DOHH2 (cell line): ENCODE measurements around the gene TMEM9.

Experiments
- H3F3A ChIP-seq: fragments of 200-600 bp; sonication (generic), shearing (Covaris generic); 2 replicates; pipeline ENCODE4 v1.6.0; 2016; ENCODE audit warnings: antibody characterized with exemption, mild to moderate bottlenecking; ENCODE audit not compliant: control insufficient read depth, insufficient read depth
- H3K27ac ChIP-seq: fragments of 200-600 bp; sonication (generic); 2 replicates; pipeline ENCODE4 v1.5.1; 2014; ENCODE audit warnings: low read depth, mild to moderate bottlenecking, low read length, moderate library complexity
- H3K27me3 ChIP-seq: fragments of 200-600 bp; sonication (generic); 2 replicates; pipeline ENCODE4 v1.6.1; 2014; ENCODE audit warnings: mild to moderate bottlenecking, low read length, mixed read lengths; ENCODE audit not compliant: control insufficient read depth
- H3K36me3 ChIP-seq: fragments of 200-600 bp; sonication (generic); 2 replicates; pipeline ENCODE4 v1.6.1; 2014; ENCODE audit warnings: mild to moderate bottlenecking, low read length, moderate library complexity, mixed read lengths; ENCODE audit not compliant: control insufficient read depth
- H3K4me1 ChIP-seq: fragments of 200-600 bp; sonication (generic); 2 replicates; pipeline ENCODE4 v1.6.1; 2014; ENCODE audit warnings: mild to moderate bottlenecking, low read length, mixed read lengths; ENCODE audit not compliant: control insufficient read depth
- H3K4me2 ChIP-seq: fragments of 200-600 bp; sonication (generic); 2 replicates; pipeline ENCODE4 v1.6.0; 2014; ENCODE audit warnings: mild to moderate bottlenecking, low read length, moderate library complexity
- H3K4me3 ChIP-seq: fragments of 200-600 bp; sonication (generic); 2 replicates; pipeline ENCODE4 v1.5.1; 2014; ENCODE audit warnings: mild to moderate bottlenecking, low read length, mixed read lengths
- H3K79me2 ChIP-seq: fragments of 200-600 bp; sonication (generic); 2 replicates; pipeline ENCODE4 v1.6.1; 2014; ENCODE audit warnings: mild to moderate bottlenecking, low read length, mixed read lengths; ENCODE audit not compliant: control insufficient read depth
- H3K9me2 ChIP-seq: fragments of 200-600 bp; sonication (generic); replicated peaks from 2 replicates; pipeline ENCODE4 v1.6.1; 2014; ENCODE audit warnings: mild to moderate bottlenecking, low read length, mixed read lengths; ENCODE audit not compliant: control insufficient read depth
- H3K9me3 ChIP-seq: fragments of 200-600 bp; sonication (generic); 2 replicates; pipeline ENCODE4 v1.6.1; 2014; ENCODE audit warnings: antibody characterized with exemption, low read length, mixed read lengths; ENCODE audit not compliant: control insufficient read depth, insufficient read depth
- H4K20me1 ChIP-seq: fragments of 200-600 bp; sonication (generic); 2 replicates; pipeline ENCODE4 v1.6.0; 2014; ENCODE audit warnings: low read depth, mild to moderate bottlenecking, antibody characterized with exemption, low read length, moderate library complexity; ENCODE audit not compliant: control insufficient read depth, insufficient read depth
- CTCF ChIP-seq: fragments of 200-600 bp; sonication (generic); IDR thresholded peaks from one replicate; pipeline ENCODE4 v1.5.1; 2014; ENCODE audit warnings: antibody characterized with exemption, mild to moderate bottlenecking, low read depth, low read length; ENCODE audit not compliant: poor library complexity, severe bottlenecking
- EZH2phosphoT487 ChIP-seq: fragments of 200-600 bp; sonication (generic); IDR thresholded peaks from 2 replicates; pipeline ENCODE4 v1.6.1; 2017; ENCODE audit warnings: borderline replicate concordance, mild to moderate bottlenecking, antibody characterized with exemption, low read length, moderate library complexity, mixed read lengths

The TMEM9 gene

GRCh38 chr1:201180901-201181300 lies 26.6 kb upstream of the TMEM9 start:
- H3F3A ChIP-seq: no peaks in the 10 kb centered on the region
- no peak overlapping the region for H3K27ac ChIP-seq
- H4K20me1 ChIP-seq: no peaks in the 10 kb centered on the region
- TF ChIP-seq CTCF (no peak), EZH2phosphoT487 (no peak)
- H3K4me3 ChIP-seq: no peak overlapping the region
- no peak overlapping the region for H3K4me2 ChIP-seq
- no peaks in the 10 kb centered on the region for H3K36me3 ChIP-seq
- H3K9me3 ChIP-seq: no peaks in the 10 kb centered on the region
- H3K4me1 ChIP-seq: peaks cover 7% of the 10 kb centered on the region
- peaks cover 21% of the 10 kb centered on the region for H3K27me3 ChIP-seq
- H3K9me2 ChIP-seq: no peaks in the 10 kb centered on the region
- no peaks in the 10 kb centered on the region for H3K79me2 ChIP-seq

DNA sequence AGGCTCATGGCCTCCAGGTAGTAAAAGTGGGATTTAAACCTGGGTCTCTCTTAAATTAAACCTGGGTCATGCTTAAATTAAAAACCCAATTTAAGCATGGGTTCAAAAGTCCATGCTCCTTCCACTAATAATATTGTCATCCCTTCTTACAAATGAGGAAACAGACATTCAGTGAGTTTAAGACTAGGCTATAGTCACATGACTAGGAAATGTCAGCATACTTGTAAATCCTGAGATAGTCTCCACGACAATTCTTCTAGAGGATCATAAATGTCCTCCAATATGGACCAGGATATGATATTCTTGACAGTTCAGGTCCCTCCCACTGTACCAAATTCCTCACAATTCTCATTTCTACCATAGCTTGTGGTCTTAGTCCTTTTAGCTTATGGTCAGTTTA lies 25.9 kb upstream of the TMEM9 start:
- Histone ChIP-seq H3K79me2 (no peaks in the 10 kb centered on the region), H3K4me1 (peaks cover 7% of the 10 kb centered on the region), H3K9me2 (no peaks in the 10 kb centered on the region), H3K27me3 (peaks cover 17% of the 10 kb centered on the region), H3K4me3 (no peak overlapping the region), H3F3A (no peaks in the 10 kb centered on the region), H4K20me1 (no peaks in the 10 kb centered on the region), H3K27ac (no peak overlapping the region), H3K9me3 (no peaks in the 10 kb centered on the region), H3K4me2 (no peak overlapping the region), H3K36me3 (no peaks in the 10 kb centered on the region)
- TF ChIP-seq EZH2phosphoT487 (no peak), CTCF (no peak)

- Histone ChIP-seq H3K4me2 (no peak overlapping the region), H4K20me1 (no peaks in the 10 kb centered on the region), H3K4me3 (no peak overlapping the region), H3K27me3 (peaks cover 7% of the 10 kb centered on the region), H3K4me1 (peaks cover 7% of the 10 kb centered on the region), H3K36me3 (no peaks in the 10 kb centered on the region), H3K79me2 (no peaks in the 10 kb centered on the region), H3K27ac (no peak overlapping the region), H3K9me2 (no peaks in the 10 kb centered on the region), H3F3A (no peaks in the 10 kb centered on the region), H3K9me3 (no peaks in the 10 kb centered on the region)
- TF ChIP-seq EZH2phosphoT487 (no peak), CTCF (no peak)
Observed at GRCh38 chr1:201178718-201179117, 24.4 kb upstream of the TMEM9 start.

DNA sequence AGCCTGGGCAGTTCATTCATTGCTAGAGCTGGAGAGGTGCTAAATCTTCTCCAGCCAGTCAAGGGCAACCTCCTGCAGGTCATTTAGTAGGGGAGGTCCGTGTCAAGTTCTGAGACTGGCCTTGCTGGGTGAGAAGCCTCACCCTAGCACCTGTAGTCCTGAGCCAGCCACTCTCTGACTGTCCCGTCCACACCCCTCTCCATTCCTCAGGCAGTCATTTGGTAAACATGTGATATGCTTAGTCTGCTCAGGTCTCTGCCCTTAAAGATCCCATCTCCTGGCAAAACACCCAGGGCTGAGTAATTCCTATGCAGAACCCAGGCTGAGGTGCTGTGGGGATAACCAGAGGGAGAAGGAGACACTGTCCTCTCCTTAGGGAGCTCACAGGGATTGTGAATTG lies 22.7 kb upstream of the TMEM9 start:
- H3F3A ChIP-seq: no peaks in the 10 kb centered on the region
- H3K36me3 ChIP-seq: no peaks in the 10 kb centered on the region
- H3K27ac ChIP-seq: no peak overlapping the region
- H3K9me2 ChIP-seq: no peaks in the 10 kb centered on the region
- no peaks in the 10 kb centered on the region for H4K20me1 ChIP-seq
- TF ChIP-seq CTCF: no peak
- no peak for TF ChIP-seq EZH2phosphoT487
- H3K9me3 ChIP-seq: no peaks in the 10 kb centered on the region
- peaks cover 7% of the 10 kb centered on the region for H3K4me1 ChIP-seq
- no peak overlapping the region for H3K4me2 ChIP-seq
- no peaks in the 10 kb centered on the region for H3K79me2 ChIP-seq
- H3K4me3 ChIP-seq: no peak overlapping the region
- H3K27me3 ChIP-seq: peaks cover 14% of the 10 kb centered on the region
